Measurements from ENCODE around the gene PLA2G2C.
A peak's percentile ranks its signal among the peaks of the same experiment; 100 is the strongest.

PLA2G2C gene

DNA sequence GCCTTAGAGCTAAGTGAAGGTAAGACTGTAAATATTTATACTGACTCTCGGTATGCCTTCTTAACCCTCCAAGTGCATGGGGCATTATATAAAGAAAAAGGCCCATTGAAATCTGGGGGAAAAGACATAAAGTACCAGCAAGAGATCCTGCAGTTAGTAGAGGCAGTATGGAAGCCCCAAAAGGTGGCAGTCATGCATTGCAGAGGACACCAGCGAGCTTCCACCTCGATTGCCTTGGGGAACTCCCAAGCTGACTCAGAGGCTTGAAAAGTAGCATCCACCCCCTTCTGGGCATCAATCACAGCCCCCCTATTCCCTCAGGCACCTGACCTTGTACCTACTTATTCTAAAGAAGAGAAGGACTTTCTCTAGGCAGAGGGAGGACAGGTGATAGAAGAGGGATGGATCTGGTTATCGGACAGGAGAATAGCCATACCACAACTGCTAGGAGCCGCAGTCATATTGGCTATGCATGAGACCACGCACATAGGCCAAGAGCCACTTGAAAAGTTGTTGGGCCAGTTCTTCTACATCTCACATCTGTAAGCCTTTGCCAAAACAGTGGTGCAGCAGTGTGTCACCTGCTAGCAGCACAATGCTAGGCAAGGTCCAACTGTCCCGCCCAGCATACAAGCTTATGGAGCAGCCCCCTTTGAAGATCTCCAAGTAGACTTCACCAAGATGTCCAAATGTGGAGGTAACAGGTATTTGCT is 27.8 kb downstream of the PLA2G2C start:
- DNase-seq (ENCODE audit: low read depth in 2 of 2, low spot score in 1 of 2) = no peak

DNA sequence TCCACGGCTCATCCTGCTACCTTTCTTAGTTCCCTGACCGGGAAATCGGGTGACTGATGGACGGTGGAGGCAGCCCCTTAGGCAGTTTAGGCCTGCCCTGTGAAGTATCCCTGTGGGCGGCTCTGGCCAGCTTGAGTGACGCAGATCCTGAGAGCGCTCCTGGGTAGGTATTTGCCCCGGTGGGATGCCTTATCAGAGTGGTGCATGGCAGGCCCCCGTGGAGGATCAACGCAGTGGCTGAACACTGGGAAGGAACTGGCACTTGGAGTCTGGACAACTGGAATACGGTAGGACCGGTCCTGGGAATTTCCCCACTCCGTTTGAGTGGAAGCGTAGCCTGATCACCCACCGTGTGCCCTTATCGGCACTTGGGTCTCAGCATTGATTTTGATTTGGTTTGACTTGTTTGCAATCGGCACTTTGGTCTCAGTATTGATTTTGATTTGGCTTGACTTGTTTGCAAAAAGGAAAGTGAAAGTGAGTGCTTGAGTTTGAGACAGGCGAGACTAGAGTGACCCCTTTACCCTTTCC is 32.0 kb downstream of the PLA2G2C start:
- DNase-seq (ENCODE audit: low read depth in 2 of 2, low spot score in 1 of 2) = no peak

DNA sequence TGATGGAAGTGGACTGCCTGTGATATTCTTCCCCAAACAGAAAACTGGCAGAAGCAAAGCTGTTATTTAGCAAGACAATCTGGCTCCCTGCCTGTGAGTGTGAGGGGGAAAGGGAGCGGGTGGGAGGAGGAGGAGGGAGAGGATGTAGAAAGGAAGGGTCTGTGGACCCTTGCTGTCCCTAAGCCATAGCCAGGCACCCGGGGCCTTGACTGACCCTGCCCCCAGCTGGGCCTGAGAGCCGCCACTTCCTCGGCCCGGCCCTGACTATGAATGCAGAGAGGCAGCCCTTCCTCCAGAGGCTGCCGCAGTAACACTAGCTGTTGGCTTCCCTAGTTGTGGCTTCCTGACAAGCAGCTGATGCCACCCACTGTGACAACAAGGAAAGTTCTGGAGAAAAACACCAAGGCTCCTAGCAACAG is 33.3 kb downstream of the PLA2G2C start:
- DNase-seq (ENCODE audit: low read depth in 2 of 2, low spot score in 1 of 2) = no peak

DNA sequence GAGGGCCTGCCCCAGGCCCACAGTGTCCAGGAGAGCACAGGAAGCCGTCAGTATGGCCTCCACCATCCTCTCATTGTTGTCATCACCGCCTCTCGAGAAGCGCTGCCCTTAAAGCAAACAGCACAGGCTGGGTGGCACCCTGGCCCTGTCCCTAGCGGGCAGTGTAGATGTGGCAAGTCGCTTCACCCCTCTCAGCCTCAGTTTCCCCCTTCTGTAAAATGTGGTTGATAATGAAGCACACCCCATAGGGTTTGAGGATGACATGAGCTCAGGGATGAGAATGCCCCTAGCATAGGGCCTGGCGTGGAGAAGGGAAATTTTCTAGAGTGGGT is 33.8 kb downstream of the PLA2G2C start:
- no peak for DNase-seq (ENCODE audit: low read depth in 2 of 2, low spot score in 1 of 2)

DNA sequence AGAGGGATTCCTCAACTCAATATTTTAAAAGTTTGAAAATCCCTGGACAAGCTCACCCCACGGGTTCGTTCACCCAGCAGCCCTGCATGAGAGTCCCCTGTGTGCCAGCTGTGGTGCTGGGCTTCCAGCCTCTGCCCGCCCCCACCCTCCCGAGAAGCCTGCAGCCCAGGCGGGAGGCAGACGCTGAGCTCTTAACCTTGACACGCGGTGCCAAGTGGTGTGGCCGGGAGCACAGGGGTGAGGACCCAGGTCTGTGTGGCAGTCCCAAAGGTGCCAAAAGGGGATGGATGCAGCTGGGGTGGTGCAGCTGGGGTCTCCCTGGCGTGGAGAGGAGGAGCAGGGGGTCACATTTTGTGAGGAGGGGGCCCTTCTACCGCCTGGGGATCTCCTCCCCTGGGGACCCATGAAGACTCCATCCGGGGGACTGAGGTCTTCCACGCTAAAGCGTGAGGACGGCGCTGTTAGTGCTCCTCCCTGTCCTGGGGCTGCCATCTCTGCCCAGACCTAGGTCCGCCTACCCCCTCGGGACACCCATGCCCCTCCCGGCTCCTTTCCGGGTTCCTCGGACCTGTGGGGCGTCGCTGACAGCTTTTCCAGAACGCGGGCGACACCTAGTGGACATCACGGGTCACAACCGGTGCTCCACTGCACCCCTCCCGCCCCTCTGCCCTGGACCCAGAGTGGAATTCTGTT is 34.3 kb downstream of the PLA2G2C start:
- peak; percentile 53 to 57 for DNase-seq (ENCODE audit: low read depth in 2 of 2, low spot score in 1 of 2)

DNA sequence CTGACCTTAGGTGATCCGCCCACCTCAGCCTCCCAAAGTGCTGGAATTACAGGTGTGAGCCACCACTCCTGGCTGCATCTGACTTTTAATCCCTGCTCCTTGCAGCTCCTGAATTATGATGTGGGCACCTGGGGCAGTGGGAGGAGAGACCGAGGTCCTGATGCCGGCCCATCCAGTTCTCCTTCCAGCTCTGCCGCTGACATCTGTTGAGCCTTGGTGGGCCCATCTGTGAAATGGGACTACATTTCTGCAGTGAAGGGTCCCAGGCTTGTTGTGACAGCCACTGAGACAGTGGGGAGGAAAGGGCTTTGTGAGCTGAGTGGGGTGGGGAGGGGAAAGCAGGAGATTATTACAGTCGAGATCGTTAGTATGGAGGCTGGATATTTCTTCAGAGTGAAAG is 35.3 kb downstream of the PLA2G2C start:
- DNase-seq (ENCODE audit: low read depth in 2 of 2, low spot score in 1 of 2) = no peak

DNA sequence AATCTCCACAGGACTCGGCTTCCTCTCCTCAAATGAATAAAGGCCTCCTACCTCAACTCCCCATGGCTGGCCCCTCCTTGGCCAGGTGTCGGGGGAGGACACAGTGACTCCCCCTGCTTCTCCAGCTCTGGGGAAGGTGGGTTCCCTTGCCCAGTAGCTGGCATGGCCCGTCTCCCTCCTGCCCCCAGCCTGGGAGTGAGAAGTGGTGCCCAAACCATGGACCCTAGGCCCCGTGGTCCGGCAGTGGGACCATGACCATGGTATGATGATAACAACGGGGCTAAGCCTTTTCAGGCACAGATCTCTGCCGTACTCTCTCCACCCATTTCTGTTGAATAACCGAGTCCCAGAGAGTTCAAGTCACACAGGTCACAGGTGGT is 36.0 kb downstream of the PLA2G2C start:
- no peak for DNase-seq (ENCODE audit: low read depth in 2 of 2, low spot score in 1 of 2)

DNA sequence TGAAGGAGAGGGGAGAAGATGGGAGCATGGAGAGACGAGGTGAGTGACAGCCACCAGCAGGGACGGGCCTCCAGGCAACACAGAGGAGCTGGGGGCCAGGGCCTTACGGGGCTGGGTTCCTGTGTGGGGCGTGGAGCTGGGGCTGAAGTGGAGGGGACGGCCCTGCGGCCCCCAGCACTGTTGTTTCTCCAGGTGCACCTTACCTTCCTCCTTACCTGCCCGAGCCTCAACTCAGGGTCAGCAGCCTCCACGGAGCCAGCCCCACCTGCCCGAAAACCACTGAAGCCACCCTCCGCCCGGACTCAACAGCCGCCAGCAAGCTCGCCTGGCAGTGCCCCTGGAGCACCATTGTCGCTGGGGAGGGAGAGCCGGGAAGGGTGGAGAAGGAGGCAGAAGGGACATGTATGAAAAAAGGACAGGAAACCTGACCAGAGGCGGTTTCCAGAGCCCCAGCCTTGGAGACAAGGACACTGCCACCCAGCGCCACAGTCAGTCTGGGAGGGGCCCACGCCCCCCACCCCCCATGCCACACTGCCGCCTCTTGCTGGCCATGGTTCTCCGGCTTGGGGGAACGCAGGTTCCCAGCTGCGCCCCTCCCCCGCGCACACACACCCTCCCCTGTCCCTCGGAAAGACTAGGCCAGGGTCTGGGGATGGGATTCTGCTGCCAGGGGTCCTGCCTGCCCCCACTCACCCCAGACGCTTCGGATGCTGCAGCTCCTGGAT is 36.6 kb downstream of the PLA2G2C start:
- DNase-seq (ENCODE audit: low read depth in 2 of 2, low spot score in 1 of 2) = no peak

DNA sequence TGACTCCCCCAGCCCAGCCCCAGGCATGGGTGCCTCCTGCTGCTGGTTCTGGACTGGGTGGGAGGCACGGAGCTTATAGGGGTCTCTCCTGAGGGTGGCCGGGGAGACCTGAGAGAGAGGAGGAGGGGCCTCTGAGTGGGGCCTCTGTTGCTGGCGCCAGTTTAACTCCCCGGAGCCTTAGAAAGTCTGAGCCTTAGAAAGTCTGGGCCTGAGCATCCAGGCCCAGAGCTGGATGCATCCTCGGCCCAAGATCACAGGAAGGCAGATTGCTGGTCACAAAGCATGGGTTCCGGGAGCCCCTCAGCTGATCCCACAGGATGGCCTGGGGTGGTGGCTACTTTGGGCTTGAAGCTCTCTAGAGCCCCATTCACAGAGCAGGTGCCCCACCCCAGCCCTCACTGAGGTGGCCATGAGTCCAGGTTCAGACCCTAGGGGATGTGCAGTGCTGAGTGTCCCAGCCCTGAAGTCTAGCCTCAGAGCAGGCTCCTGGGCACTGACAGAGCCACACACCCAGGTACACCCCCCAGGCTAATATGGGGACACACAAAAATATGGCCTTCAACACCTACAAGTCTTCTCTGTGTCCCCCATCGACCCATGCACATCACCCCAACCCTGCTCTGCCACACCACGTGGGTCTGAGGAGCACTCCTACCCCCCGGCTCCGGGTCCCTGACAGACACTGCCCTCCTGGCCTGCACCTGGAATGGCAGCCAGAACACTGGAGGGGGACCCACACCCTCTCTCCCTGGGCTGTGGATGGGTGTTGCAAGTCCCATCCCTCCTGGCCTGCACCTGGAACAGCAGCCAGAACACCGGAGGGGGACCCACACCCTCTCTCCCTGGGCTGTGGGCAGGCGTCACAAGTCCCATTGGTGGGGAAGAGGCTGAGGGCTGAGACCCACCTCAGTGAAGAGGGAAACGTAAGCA is 37.5 kb downstream of the PLA2G2C start:
- DNase-seq (ENCODE audit: low read depth in 2 of 2, low spot score in 1 of 2) = no peak

DNA sequence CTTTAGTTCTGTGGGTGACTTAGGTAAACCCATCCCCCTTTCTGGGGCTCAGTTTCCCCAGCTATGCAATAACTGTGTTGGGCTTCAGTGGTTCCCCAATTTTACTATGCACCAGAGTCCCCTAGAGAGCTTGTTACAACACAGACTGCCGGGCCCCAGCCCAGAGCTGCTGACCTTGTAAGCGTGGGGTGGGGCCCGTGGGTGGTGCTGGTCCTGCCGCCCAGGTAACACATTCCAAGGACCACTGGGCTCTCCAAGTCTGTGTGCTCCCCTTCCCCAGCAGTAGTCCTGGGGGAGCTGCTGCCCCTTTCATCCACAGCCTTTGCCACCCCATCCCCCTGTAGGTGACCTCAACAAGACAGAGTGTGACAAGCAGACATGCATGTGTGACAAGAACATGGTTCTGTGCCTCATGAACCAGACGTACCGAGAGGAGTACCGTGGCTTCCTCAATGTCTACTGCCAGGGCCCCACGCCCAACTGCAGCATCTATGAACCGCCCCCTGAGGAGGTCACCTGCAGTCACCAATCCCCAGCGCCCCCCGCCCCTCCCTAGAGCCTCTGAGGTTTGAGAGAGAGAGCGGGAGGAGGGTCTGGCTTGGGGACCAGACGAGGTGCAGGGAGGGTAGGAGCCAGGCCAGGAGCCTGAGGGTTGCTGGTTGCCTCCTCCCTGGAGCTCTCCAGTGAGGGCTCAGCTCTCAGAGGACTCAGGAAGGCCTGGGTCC is 38.3 kb downstream of the PLA2G2C start:
- DNase-seq (ENCODE audit: low read depth in 2 of 2, low spot score in 1 of 2) = no peak

DNA sequence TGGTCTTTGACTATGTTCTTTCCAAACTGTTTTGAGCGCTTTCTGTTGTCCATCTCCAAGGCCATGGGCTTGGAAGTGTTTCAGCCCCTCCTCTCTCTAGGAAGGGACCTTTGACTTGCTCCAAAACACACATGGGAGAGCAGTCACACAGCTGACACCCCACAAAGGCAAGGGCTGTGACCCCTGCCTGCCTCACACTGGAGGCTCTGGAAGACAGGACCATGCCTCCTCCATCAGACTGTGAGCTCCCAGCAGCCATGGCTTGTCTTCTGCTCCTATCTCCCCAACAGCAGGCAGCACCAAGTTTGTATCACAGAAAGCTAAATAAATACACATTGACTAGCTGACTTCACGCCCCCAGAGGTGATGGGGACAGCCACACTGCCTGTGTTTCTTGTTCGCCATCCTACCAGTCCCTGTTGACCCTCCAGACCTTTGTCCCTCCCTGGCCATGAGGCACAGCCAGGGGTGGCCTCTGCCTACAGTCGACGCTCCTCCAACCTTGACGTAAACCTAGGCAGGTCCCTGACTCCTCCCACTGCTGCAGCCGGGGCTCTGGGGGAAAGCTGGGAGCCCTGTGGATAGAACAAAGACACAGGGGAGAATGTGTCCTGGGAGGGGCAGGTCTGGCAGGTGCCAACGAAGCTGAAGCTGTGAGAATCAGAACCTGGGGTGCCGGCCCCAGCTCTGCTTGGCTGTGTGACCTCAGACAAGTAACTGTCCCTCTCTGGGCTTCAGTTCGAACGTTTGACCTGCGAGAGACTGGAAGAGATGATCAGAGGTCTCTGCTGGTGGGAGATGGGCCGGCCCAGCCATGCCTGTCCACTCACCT is 42.4 kb downstream of the PLA2G2C start:
- DNase-seq (ENCODE audit: low read depth in 2 of 2, low spot score in 1 of 2) = no peak

DNA sequence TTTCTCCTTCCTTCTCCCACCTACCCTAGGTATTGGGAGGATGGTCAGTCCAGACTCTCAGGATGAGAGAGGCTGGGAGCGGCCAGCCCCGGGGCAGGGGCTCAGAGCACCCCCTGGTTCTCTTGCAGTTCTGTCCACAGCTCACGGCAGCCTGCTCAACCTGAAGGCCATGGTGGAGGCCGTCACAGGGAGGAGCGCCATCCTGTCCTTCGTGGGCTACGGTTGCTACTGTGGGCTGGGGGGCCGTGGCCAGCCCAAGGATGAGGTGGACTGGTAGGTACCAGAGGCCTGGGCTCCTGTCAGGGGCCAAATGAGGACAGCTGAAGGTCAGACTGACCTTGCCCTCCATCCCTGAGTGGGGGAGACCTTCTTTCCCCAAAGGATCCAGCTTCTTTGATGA is 43.0 kb downstream of the PLA2G2C start:
- DNase-seq (ENCODE audit: low read depth in 2 of 2, low spot score in 1 of 2) = no peak

DNA sequence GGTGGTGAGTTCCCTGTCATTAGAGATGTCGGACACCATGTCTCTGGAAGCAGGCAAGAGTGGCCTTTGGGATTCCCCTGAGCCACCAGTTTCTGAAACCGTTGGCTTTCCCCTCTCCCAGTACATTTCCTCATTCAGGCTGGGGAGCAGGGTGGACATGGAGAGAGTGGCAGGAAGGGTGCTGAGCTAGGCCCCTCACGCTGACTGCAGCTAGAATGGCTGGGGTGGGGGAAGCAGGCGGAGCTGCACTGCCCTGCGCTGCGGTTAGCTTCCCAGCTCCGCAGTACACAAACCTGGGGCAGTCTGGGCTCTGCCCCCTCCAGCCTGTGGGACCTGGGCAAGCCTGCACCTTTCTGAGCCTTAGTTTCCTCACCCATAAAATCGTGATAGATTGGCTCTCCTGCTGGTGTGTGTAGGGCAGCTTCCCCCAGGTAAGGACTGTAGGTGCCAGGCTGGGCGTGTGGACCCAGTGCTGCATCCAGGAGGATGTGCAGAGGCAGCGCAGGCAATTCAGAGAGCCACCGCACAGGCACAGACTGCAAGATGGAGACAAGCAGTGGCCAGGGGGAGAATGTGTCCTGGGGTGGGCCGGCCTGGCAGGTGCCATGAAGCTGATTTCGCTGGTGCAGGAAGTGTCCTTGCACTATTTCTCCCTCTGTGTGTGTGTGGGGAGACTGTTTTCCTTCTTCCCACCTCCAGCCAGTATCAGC is 44.2 kb downstream of the PLA2G2C start:
- no peak for DNase-seq (ENCODE audit: low read depth in 2 of 2, low spot score in 1 of 2)

DNA sequence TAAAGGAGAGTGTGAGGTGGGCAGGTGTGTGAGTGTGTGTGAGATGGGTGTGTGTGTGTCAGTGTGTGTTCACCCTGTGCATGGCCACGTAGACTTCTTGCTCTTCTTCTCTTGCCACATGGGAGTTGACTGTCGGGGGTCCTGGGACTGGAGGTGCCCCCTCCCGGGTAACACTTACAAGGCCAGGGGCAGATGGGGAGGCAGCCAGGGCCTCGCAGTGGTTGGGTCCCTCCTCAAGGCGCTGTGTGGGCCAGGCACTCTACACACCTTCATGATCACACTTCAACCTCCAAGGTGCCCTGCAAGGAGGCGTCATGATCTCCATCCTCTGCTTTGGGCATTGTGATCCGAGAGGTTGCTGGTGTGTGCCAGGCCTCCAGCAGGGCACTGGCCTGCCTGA is 44.9 kb downstream of the PLA2G2C start:
- no peak for DNase-seq (ENCODE audit: low read depth in 2 of 2, low spot score in 1 of 2)

DNA sequence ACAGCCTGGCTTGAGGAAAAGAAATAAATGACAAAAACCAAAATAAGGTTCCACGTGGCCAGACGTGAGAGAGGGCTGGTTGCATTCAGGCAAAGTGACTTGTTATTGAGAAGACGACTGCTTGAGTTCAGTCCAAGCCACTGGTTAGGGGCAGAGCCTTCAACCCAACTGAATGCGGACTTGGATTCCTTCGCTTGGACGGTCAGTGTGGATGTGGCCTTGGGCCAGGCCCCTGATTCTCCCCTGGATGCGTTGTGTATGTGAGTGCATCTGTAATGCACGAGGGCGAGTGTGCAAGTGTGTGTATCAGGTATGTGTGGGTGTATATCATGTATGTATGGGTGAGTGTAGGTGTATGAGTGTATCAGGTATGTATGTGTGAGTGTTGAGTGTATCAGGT is 45.3 kb downstream of the PLA2G2C start:
- no peak for DNase-seq (ENCODE audit: low read depth in 2 of 2, low spot score in 1 of 2)

DNA sequence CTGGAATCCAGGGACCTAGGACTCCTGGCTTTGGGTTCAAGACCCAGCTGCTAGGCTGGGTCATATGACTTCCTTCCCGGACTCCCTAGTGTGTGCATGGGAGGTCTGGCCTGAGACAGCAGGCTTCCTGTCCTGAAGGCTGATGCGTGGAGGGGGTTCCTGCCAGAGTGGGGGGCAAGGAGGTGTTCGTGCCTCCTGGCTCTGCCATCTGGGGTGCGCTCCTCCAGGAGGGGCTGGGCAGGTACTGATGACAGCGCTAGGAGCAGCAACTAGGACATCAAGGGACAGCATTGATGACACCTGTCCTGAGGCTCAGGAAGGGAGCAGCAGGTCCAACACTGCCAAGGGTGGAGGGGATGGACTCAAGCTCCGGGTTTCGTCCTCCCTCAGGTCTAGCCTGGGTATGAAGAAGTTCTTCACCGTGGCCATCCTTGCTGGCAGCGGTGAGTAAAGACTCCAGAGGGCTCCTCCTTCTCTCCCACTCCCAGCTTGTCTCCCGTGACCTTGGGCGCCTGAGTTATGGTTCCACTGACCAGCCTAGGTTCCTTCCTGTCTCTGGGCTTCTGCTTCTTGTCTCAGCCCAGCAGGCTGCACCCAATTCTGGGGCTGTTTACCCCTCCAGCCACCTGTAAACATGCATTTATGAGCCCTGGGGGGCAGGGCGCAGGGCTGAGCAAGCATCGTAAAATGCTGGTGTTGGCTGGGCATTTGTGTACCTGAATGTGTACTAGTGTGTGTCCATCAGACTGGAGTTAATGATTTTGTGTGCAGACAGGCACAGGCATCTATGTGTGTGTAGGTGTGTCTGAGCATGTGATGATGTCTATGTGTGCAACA is 46.3 kb downstream of the PLA2G2C start:
- DNase-seq (ENCODE audit: low read depth in 2 of 2, low spot score in 1 of 2) = no peak

DNA sequence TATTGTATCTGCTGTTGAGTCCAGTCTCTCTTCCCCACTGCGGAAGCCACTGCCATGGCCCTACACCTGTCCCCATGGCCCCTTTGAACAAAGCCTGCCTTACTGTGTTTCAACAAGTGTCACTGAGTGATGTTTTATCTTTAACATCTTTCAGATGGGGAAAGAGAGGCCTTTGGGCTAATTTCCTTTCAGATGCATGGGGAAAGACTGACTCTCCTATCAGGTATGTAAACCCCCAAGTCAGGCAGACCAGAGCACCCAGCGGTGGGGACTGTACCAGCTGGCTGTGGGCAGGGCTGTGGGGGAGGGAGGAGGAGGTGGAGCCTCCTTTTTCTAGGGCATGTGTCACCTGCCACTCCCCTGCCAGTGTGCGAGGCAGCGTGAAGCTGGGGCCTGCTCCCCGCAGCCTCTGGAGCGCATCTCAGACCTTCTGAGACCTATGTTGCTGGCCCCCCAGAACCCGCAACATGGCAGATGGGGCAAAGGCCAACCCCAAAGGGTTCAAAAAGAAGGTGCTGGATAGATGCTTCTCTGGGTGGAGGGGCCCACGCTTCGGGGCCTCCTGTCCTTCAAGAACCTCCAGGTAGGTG is 47.3 kb downstream of the PLA2G2C start, which contains the start of gene PLA2G2F:
PLA2G2F (plus strand) TSS at position 363 of the 590 bp plus-strand sequence; CDS start at position 468, 105 bp downstream.
- no peak for DNase-seq (ENCODE audit: low read depth in 2 of 2, low spot score in 1 of 2)

DNA sequence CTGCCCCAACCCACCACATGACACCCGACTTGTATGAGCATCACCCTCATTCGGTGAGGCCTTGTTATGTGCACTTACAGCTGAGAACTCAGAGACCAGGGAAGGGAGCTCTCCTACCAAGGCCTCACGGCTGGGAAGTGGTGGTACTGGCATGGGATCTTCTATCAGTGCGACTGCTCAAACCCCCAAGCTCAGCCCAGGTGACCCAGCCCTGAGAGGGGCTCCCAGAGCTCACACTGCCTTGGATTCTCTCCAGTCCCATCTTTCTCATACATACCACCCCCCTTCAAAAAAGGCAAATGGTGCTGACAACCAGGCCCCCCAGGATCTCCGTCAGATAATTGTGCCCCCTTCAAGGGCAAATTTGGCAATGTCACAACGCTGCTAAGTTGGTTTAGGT is 48.0 kb downstream of the PLA2G2C start:
- DNase-seq (ENCODE audit: low read depth in 2 of 2, low spot score in 1 of 2) = no peak
